Ovary (tissue), 3 donors: ENCODE results near the gene EFHD1.

ENCODE experiments used
- CTCF ChIP-seq, 3 donors: fragments of 450-650 bp in 2 of 3; fragments of 200-600 bp in 1 of 3; IDR thresholded peaks; one replicate each; pipeline versions ENCODE4 v1.5.1 to v1.8.0; 2016 to 2022; ENCODE audit warnings: antibody characterized with exemption in 3 of 3, mild to moderate bottlenecking in 1 of 3
- EP300 ChIP-seq: sonication (generic); formaldehyde crosslinking; IDR thresholded peaks from one replicate; pipeline ENCODE4 v1.6.1; 2017; ENCODE audit warnings: antibody characterized with exemption
- POLR2A ChIP-seq: fragments of 450-650 bp; IDR thresholded peaks from one replicate; pipeline ENCODE4 v1.6.1; 2017; ENCODE audit warnings: antibody characterized with exemption, mild to moderate bottlenecking, moderate library complexity
- donor health status: DM: no; HTN: no; CAD: no.

DNA sequence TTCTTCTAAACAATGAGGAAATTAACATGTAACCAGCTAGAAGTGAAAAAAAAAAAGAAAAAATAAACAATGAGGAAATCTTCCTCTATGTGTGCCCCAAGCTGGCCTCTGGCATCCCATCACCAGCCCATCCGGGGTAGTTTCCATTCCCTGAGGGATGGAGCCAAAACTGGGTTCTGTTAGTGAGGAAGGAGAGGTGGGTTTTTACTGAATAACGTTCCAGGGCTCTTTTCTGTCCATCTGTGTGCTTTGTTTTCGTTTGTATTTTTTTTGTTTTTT lies 9.7 kb downstream of the EFHD1 start:
- TF ChIP-seq CTCF (IDR thresholded peaks at IDR 0.05) (no peak), POLR2A (no peak), EP300 (no peak)
